ENCODE measurements around the gene TRIM2. TPM values are rescaled to one million over a fixed set of nuclear protein-coding genes. Genes with fewer than 3 reads are reported as not detected.

TRIM2 gene
- total RNA-seq, 2 experiments from 2014 or later: 0.06 to 0.29 TPM

- no TSS peak for BruUV-seq (replicated peaks)
- POLR2A ChIA-PET: interaction anchor here (0.5 kb wide), 1 partner anchor 274 kb away, joined by 4 read pairs; no protein-coding TSS in a partner anchor
- CTCF ChIA-PET (ENCODE audit: unreplicated experiment): no interaction called here
These were observed 57.2 kb downstream of the TRIM2 start for GRCh38 chr4:153261461-153261860.

GRCh38 chr4:153261914-153262313, 57.7 kb downstream of the TRIM2 start:
- no peak for DNase-seq (ENCODE audit: low spot score)
- TF ChIP-seq EZH2phosphoT487 (IDR thresholded peaks at IDR 0.05; ENCODE audit: borderline replicate concordance, low read depth, low read length) (no peak), CTCF (conservative IDR thresholded peaks at IDR 0.05; ENCODE audit: low read length) (no peak)
- ChIA-PET POLR2A (no interaction called here), CTCF (ENCODE audit: unreplicated experiment) (no interaction called here)
- no peaks in the 10 kb centered on the region for H3K79me2 ChIP-seq (ENCODE audit: insufficient read depth, low read depth, low read length)
- no peak overlapping the region for H3K27ac ChIP-seq (ENCODE audit: low read depth, low read length, poor library complexity, severe bottlenecking)
- no peaks in the 10 kb centered on the region for H3K36me3 ChIP-seq (ENCODE audit: insufficient read depth, low read length)
- no peak overlapping the region for H3K4me3 ChIP-seq (ENCODE audit: low read depth, low read length, poor library complexity, severe bottlenecking)
- no peaks in the 10 kb centered on the region for H3K9me3 ChIP-seq (ENCODE audit: low read length)
- no TSS peak for BruUV-seq (replicated peaks)
- no peaks in the 10 kb centered on the region for H3K9me2 ChIP-seq (ENCODE audit: insufficient read depth, low read length)
- H4K20me1 ChIP-seq (ENCODE audit: insufficient read depth, low read length): no peaks in the 10 kb centered on the region
- no peak overlapping the region for H2AFZ ChIP-seq (ENCODE audit: low read length)
- no peaks in the 10 kb centered on the region for H3K4me1 ChIP-seq (ENCODE audit: insufficient read depth, low read length, poor library complexity, severe bottlenecking)
- H3K4me2 ChIP-seq (ENCODE audit: low read length): no peak overlapping the region
- intact Hi-C loops (cut with micrococcal nuclease; ENCODE audit: unreplicated experiment): no loop called here

More at GRCh38 chr4:153261461-153261860, 57.2 kb downstream of the TRIM2 start:
- Histone ChIP-seq H3K4me2 (ENCODE audit: low read length) (no peak overlapping the region), H3K9me2 (ENCODE audit: insufficient read depth, low read length) (no peaks in the 10 kb centered on the region), H3K9me3 (ENCODE audit: low read length) (no peaks in the 10 kb centered on the region), H2AFZ (ENCODE audit: low read length) (no peak overlapping the region), H3K27ac (ENCODE audit: low read depth, low read length, poor library complexity, severe bottlenecking) (no peak overlapping the region), H3K79me2 (ENCODE audit: insufficient read depth, low read depth, low read length) (no peaks in the 10 kb centered on the region), H3K4me3 (ENCODE audit: low read depth, low read length, poor library complexity, severe bottlenecking) (no peak overlapping the region), H3K4me1 (ENCODE audit: insufficient read depth, low read length, poor library complexity, severe bottlenecking) (no peaks in the 10 kb centered on the region), H3K36me3 (ENCODE audit: insufficient read depth, low read length) (no peaks in the 10 kb centered on the region), H4K20me1 (ENCODE audit: insufficient read depth, low read length) (no peaks in the 10 kb centered on the region)
- intact Hi-C loops (cut with micrococcal nuclease; ENCODE audit: unreplicated experiment): no loop called here
- DNase-seq (ENCODE audit: low spot score): no peak
- TF ChIP-seq EZH2phosphoT487 (IDR thresholded peaks at IDR 0.05; ENCODE audit: borderline replicate concordance, low read depth, low read length): no peak
- no peak for TF ChIP-seq CTCF (conservative IDR thresholded peaks at IDR 0.05; ENCODE audit: low read length)

- Histone ChIP-seq H3K79me2 (ENCODE audit: insufficient read depth, low read depth, low read length) (no peaks in the 10 kb centered on the region), H3K4me1 (ENCODE audit: insufficient read depth, low read length, poor library complexity, severe bottlenecking) (no peaks in the 10 kb centered on the region), H3K36me3 (ENCODE audit: insufficient read depth, low read length) (no peaks in the 10 kb centered on the region), H2AFZ (ENCODE audit: low read length) (no peak overlapping the region), H3K9me2 (ENCODE audit: insufficient read depth, low read length) (no peaks in the 10 kb centered on the region), H3K4me2 (ENCODE audit: low read length) (no peak overlapping the region), H3K27ac (ENCODE audit: low read depth, low read length, poor library complexity, severe bottlenecking) (no peak overlapping the region), H3K4me3 (ENCODE audit: low read depth, low read length, poor library complexity, severe bottlenecking) (no peak overlapping the region), H4K20me1 (ENCODE audit: insufficient read depth, low read length) (no peaks in the 10 kb centered on the region), H3K9me3 (ENCODE audit: low read length) (no peaks in the 10 kb centered on the region)
- ChIA-PET POLR2A (interaction anchor here (0.6 to 0.7 kb wide), 3 partner anchors 11 to 412 kb away, joined by 3 to 5 read pairs (median 3); no protein-coding TSS in a partner anchor), CTCF (ENCODE audit: unreplicated experiment) (no interaction called here)
- intact Hi-C loops (cut with micrococcal nuclease; ENCODE audit: unreplicated experiment): no loop called here
- no TSS peak for BruUV-seq (replicated peaks)
- no peak for DNase-seq (ENCODE audit: low spot score)
- TF ChIP-seq EZH2phosphoT487 (IDR thresholded peaks at IDR 0.05; ENCODE audit: borderline replicate concordance, low read depth, low read length): no peak
- no peak for TF ChIP-seq CTCF (conservative IDR thresholded peaks at IDR 0.05; ENCODE audit: low read length)
These were observed 61.2 kb downstream of the TRIM2 start for GRCh38 chr4:153265306-153266047.
